GM23338 (cell line): ENCODE results near the gene CBR1.

Experiments
- CREB1 ChIP-seq: fragments of 250-450 bp; sonication (Bioruptor Pico); IDR thresholded peaks from 2 replicates; pipeline ENCODE4 v1.5.0; 2020; ENCODE audit warnings: low read depth, mild to moderate bottlenecking, moderate library complexity
- CTCF ChIP-seq, 2 experiments: fragments of 200-600 bp in 1 of 2; sonication (generic) in 1 of 2; conservative IDR thresholded peaks; 2 replicates each; pipeline versions ENCODE4 v1.5.1 to v1.6.1; 2016 to 2017; ENCODE audit warnings: antibody characterized with exemption in 2 of 2, low read depth in 2 of 2, mild to moderate bottlenecking in 2 of 2, moderate library complexity in 1 of 2
- ETS1 ChIP-seq: IDR thresholded peaks from 2 replicates; pipeline ENCODE4 v1.6.1; 2016; ENCODE audit warnings: antibody characterized with exemption
- EZH2 ChIP-seq: fragments of 200-600 bp; sonication (generic); IDR thresholded peaks from one replicate; pipeline ENCODE4 v1.8.0; 2017; ENCODE audit warnings: antibody characterized with exemption, mild to moderate bottlenecking, low read depth; ENCODE audit not compliant: unreplicated experiment
- EZH2phosphoT487 ChIP-seq: fragments of 200-600 bp; sonication (generic); IDR thresholded peaks from one replicate; pipeline ENCODE4 v1.8.1; 2018; ENCODE audit warnings: antibody characterized with exemption; ENCODE audit not compliant: unreplicated experiment
- JUNB ChIP-seq: IDR thresholded peaks from one replicate; pipeline ENCODE4 v1.6.1; 2016; ENCODE audit warnings: antibody characterized with exemption; ENCODE audit not compliant: unreplicated experiment
- NANOG ChIP-seq: IDR thresholded peaks from 2 replicates; pipeline ENCODE4 v1.6.1; 2016; ENCODE audit warnings: antibody characterized with exemption, borderline replicate concordance
- POLR2AphosphoS5 ChIP-seq: IDR thresholded peaks from 2 replicates; pipeline ENCODE4 v1.6.1; 2016; ENCODE audit warnings: antibody characterized with exemption, low read depth
- REST ChIP-seq: IDR thresholded peaks from one replicate; pipeline ENCODE4 v1.6.1; 2018; ENCODE audit warnings: antibody characterized with exemption; ENCODE audit not compliant: unreplicated experiment
- STAT1 ChIP-seq: IDR thresholded peaks from one replicate; pipeline ENCODE4 v1.6.1; 2016; ENCODE audit warnings: antibody characterized with exemption; ENCODE audit not compliant: unreplicated experiment
- ZNF114 ChIP-seq: fragments of 250-450 bp; sonication (Bioruptor Pico); IDR thresholded peaks from 2 replicates; pipeline ENCODE4 v1.5.0; 2020; ENCODE audit warnings: mild to moderate bottlenecking, moderate library complexity
- ZNF331 ChIP-seq: fragments of 250-450 bp; sonication (Bioruptor Pico); IDR thresholded peaks from 2 replicates; pipeline ENCODE4 v1.5.0; 2020; ENCODE audit warnings: low read depth, mild to moderate bottlenecking, moderate library complexity
- ZNF462 ChIP-seq: fragments of 250-450 bp; sonication (Bioruptor Pico); IDR thresholded peaks from 2 replicates; pipeline ENCODE4 v1.5.0; 2020; ENCODE audit warnings: mild to moderate bottlenecking, moderate library complexity

GRCh38 chr21:36034211-36034913 lies 35.5 kb upstream of the CBR1 start:
- TF ChIP-seq CTCF (conservative IDR thresholded peaks at IDR 0.05; ENCODE audit: low read depth in 2 of 2), result no peak
- TF ChIP-seq STAT1, result no peak
- no peak for TF ChIP-seq REST
- no peak for TF ChIP-seq CREB1 (CRISPR knock-in tag)
- no peak for TF ChIP-seq EZH2phosphoT487
- TF ChIP-seq EZH2, result no peak
- TF ChIP-seq POLR2AphosphoS5, result no peak
- no peak for TF ChIP-seq JUNB
- TF ChIP-seq ETS1, result no peak
- no peak for TF ChIP-seq ZNF114 (CRISPR knock-in tag)
- no peak for TF ChIP-seq ZNF462 (CRISPR knock-in tag)
- no peak for TF ChIP-seq NANOG
- TF ChIP-seq ZNF331 (CRISPR knock-in tag), result no peak
